Suprapubic skin (tissue), 4 donors: ENCODE data around the gene POLR3G. TPM values are rescaled to one million over a fixed set of nuclear protein-coding genes. Genes with fewer than 3 reads are reported as not detected.
A peak's percentile ranks its signal among the peaks of the same experiment; 100 is the strongest.

Source experiments
- DNase-seq, 2 donors: peaks; one replicate each; pipeline ENCODE4 v3.0.0-alpha.2; 2019; ENCODE audit warnings: low spot score in 2 of 2
- H3K27ac ChIP-seq: fragments of 200-600 bp; sonication (generic); one replicate; pipeline ENCODE4 v1.5.1; 2019
- H3K27me3 ChIP-seq: fragments of 200-600 bp; sonication (generic); one replicate; pipeline ENCODE4 v1.5.1; 2019
- H3K36me3 ChIP-seq: fragments of 200-600 bp; sonication (generic); one replicate; pipeline ENCODE4 v1.5.1; 2019
- H3K4me1 ChIP-seq: fragments of 200-600 bp; sonication (generic); one replicate; pipeline ENCODE4 v1.5.1; 2019
- H3K4me3 ChIP-seq: fragments of 200-600 bp; sonication (generic); one replicate; pipeline ENCODE4 v1.5.1; 2019; ENCODE audit warnings: mild to moderate bottlenecking
- H3K9me3 ChIP-seq: fragments of 200-600 bp; sonication (generic); one replicate; pipeline ENCODE4 v1.5.1; 2019
- CTCF ChIP-seq, 2 donors: fragments of 200-600 bp in 1 of 2; fragments of 450-650 bp in 1 of 2; sonication (generic) in 1 of 2; IDR thresholded peaks; one replicate each; pipeline ENCODE4 v1.5.1; 2016 to 2019; ENCODE audit warnings: antibody characterized with exemption in 2 of 2, mild to moderate bottlenecking in 1 of 2, moderate library complexity in 1 of 2
- EP300 ChIP-seq: sonication (generic); formaldehyde crosslinking; IDR thresholded peaks from one replicate; pipeline ENCODE4 v1.6.1; 2017; ENCODE audit warnings: antibody characterized with exemption
- POLR2A ChIP-seq, 2 donors: fragments of 450-650 bp; IDR thresholded peaks; one replicate each; pipeline ENCODE4 v1.6.1; 2017; ENCODE audit warnings: antibody characterized with exemption in 2 of 2, mild to moderate bottlenecking in 2 of 2, moderate library complexity in 2 of 2
- POLR2AphosphoS5 ChIP-seq, 3 donors: sonication (generic); formaldehyde crosslinking; IDR thresholded peaks; one replicate each; pipeline ENCODE4 v1.6.1; 2017; ENCODE audit warnings: antibody characterized with exemption in 3 of 3
- WGBS: methylation state at CpG from one replicate; pipeline ENCODE4 v1.1.5; 2018; 5-methylcytosine and 5-hydroxymethylcytosine counted together
- total RNA-seq, 4 donors: library from RNA; depleted of rRNA; stranded (reverse); fragments of >200 nt; gene quantifications; one replicate each; pipeline ENCODE4 v1.1.0, GENCODE V29; 2016

POLR3G gene
- total RNA-seq, 4 donors from 2014 or later: 3.2 to 7.3 (median 4.9) TPM

GRCh38 chr5:90518661-90519060 lies 44.0 kb downstream of the POLR3G start:
- H3K27me3 ChIP-seq: no peaks in the 10 kb centered on the region
- DNase-seq: no peak
- no peaks in the 10 kb centered on the region for H3K4me1 ChIP-seq
- H3K27ac ChIP-seq: no peak overlapping the region
- H3K4me3 ChIP-seq: no peak overlapping the region
- TF ChIP-seq EP300 (no peak), CTCF (IDR thresholded peaks at IDR 0.05) (no peak), POLR2AphosphoS5 (IDR thresholded peaks at IDR 0.05) (no peak), POLR2A (IDR thresholded peaks at IDR 0.05) (no peak)
- no peaks in the 10 kb centered on the region for H3K9me3 ChIP-seq
- H3K36me3 ChIP-seq: peaks cover 24% of the 10 kb centered on the region

GRCh38 chr5:90519081-90519480 lies 44.4 kb downstream of the POLR3G start:
- Histone ChIP-seq H3K4me1 (no peaks in the 10 kb centered on the region), H3K4me3 (no peak overlapping the region), H3K27me3 (no peaks in the 10 kb centered on the region), H3K36me3 (peaks cover 29% of the 10 kb centered on the region), H3K9me3 (no peaks in the 10 kb centered on the region), H3K27ac (no peak overlapping the region)
- no peak for DNase-seq
- TF ChIP-seq EP300: no peak
- WGBS: 95% methylated on average over 7 of the region's 7 CpGs

GRCh38 chr5:90528601-90529193 lies 54.0 kb downstream of the POLR3G start:
- 2% methylated on average over 18 of the region's 18 CpGs for WGBS
- no peak for DNase-seq
- no peak for TF ChIP-seq CTCF (IDR thresholded peaks at IDR 0.05)
- no peak for TF ChIP-seq EP300
- TF ChIP-seq POLR2A (IDR thresholded peaks at IDR 0.05): no peak
- no peak for TF ChIP-seq POLR2AphosphoS5 (IDR thresholded peaks at IDR 0.05)

GRCh38 chr5:90529194-90529938 lies 54.7 kb downstream of the POLR3G start, which contains the start of gene LYSMD3:
LYSMD3 (minus strand) TSS chr5:90529584; CDS start chr5:90525289, 4,295 bp downstream.
- WGBS: 0% methylated on average over 7 of the region's 64 CpGs
- Histone ChIP-seq H3K4me3 (peak within 1 kb of the TSS; percentile 75), H3K36me3 (peaks cover 7% of the 10 kb centered on the region), H3K27ac (peak within 1 kb of the TSS; percentile 88), H3K9me3 (no peaks in the 10 kb centered on the region), H3K4me1 (peaks cover 38% of the 10 kb centered on the region), H3K27me3 (peaks cover 7% of the 10 kb centered on the region)
- no peak for TF ChIP-seq CTCF (IDR thresholded peaks at IDR 0.05)
- TF ChIP-seq POLR2A (IDR thresholded peaks at IDR 0.05): peak; percentile 31 to 86
- peak; percentile 28 to 92 (median 71) for TF ChIP-seq POLR2AphosphoS5 (IDR thresholded peaks at IDR 0.05)
- DNase-seq: peak; percentile 99

More at GRCh38 chr5:90528601-90529193, 54.0 kb downstream of the POLR3G start:
- Histone ChIP-seq H3K9me3 (no peaks in the 10 kb centered on the region), H3K27ac (peak overlapping the region; percentile 88), H3K36me3 (peaks cover 12% of the 10 kb centered on the region), H3K4me1 (peaks cover 38% of the 10 kb centered on the region), H3K27me3 (peaks cover 7% of the 10 kb centered on the region), H3K4me3 (peak overlapping the region; percentile 75)

- H3K4me3 ChIP-seq: peak overlapping the region; percentile 75
- WGBS: 4% methylated on average over 13 of the region's 13 CpGs
- peak in 1 of 2 donors; percentile 71 for DNase-seq
- H3K27ac ChIP-seq: peak overlapping the region; percentile 88
- H3K9me3 ChIP-seq: no peaks in the 10 kb centered on the region
- no peaks in the 10 kb centered on the region for H3K36me3 ChIP-seq
- TF ChIP-seq CTCF (IDR thresholded peaks at IDR 0.05): peak; percentile 19 to 57
- no peak for TF ChIP-seq POLR2AphosphoS5 (IDR thresholded peaks at IDR 0.05)
- peaks cover 38% of the 10 kb centered on the region for H3K4me1 ChIP-seq
- H3K27me3 ChIP-seq: peaks cover 7% of the 10 kb centered on the region
These were observed 55.4 kb downstream of the POLR3G start for GRCh38 chr5:90529939-90530677.
